HTR-8/SVneo (cell line): ENCODE data around the gene MEOX1.
A peak's percentile ranks its signal among the peaks of the same experiment; 100 is the strongest.
"Not testable (repeated sequence)": the region's sequence is repeated elsewhere in the genome, so short reads cannot be mapped to it uniquely, and the experiment has no call there.

Experiments
- DNase-seq: peaks from one replicate; pipeline ENCODE4 v3.0.0; 2011; ENCODE audit warnings: low spot score, mixed read lengths; ENCODE audit not compliant: insufficient read length
- FAIRE-seq: peaks from 2 replicates; lab custom pipeline; 2011; peaks lifted over from hg19 to GRCh38; lab: Jason Lieb, UNC

MEOX1 gene

GRCh38 chr17:43661699-43662412 lies at the start of gene MEOX1:
Gene MEOX1 (minus strand): TSS chr17:43661922. CDS start chr17:43661534, 388 bp downstream.
- FAIRE-seq (no peak), DNase-seq (peak; percentile 90)

GRCh38 chr17:43710101-43710500 lies 48.4 kb upstream of the MEOX1 start:
- no peak for DNase-seq
- FAIRE-seq: peak; percentile 4

GRCh38 chr17:43709210-43709609 lies 47.5 kb upstream of the MEOX1 start:
- DNase-seq (no peak), FAIRE-seq (no peak)

- no peak for DNase-seq
- FAIRE-seq: no peak
Observed at GRCh38 chr17:43707184-43707583, 45.5 kb upstream of the MEOX1 start.

GRCh38 chr17:43706235-43706634 lies 44.5 kb upstream of the MEOX1 start:
- no peak for FAIRE-seq

GRCh38 chr17:43703630-43704029 lies 41.9 kb upstream of the MEOX1 start:
- DNase-seq: no peak
- no peak for FAIRE-seq

More at GRCh38 chr17:43706235-43706634, 44.5 kb upstream of the MEOX1 start:
- no peak for DNase-seq

GRCh38 chr17:43702637-43703036 lies 40.9 kb upstream of the MEOX1 start:
- FAIRE-seq: no peak
- peak; percentile 45 for DNase-seq

GRCh38 chr17:43701318-43701743 lies 39.6 kb upstream of the MEOX1 start:
- FAIRE-seq: peak; percentile 93
- peak; percentile 83 for DNase-seq

- FAIRE-seq: no peak
- no peak for DNase-seq
Observed at GRCh38 chr17:43699438-43699756, 37.7 kb upstream of the MEOX1 start.

GRCh38 chr17:43698678-43699437 lies 37.1 kb upstream of the MEOX1 start:
- DNase-seq (no peak), FAIRE-seq (peak; percentile 73)

GRCh38 chr17:43697937-43698336 lies 36.2 kb upstream of the MEOX1 start:
- DNase-seq (no peak), FAIRE-seq (no peak)

GRCh38 chr17:43696891-43697290 lies 35.2 kb upstream of the MEOX1 start:
- DNase-seq: no peak
- no peak for FAIRE-seq

GRCh38 chr17:43695970-43696865 lies 34.5 kb upstream of the MEOX1 start:
- FAIRE-seq (no peak), DNase-seq (no peak)

- FAIRE-seq (peak; percentile 95), DNase-seq (peak; percentile 86)
Observed at GRCh38 chr17:43694081-43694870, 32.6 kb upstream of the MEOX1 start.

- DNase-seq (no peak), FAIRE-seq (no peak)
Observed at GRCh38 chr17:43691317-43691693, 29.6 kb upstream of the MEOX1 start.

GRCh38 chr17:43690624-43691316 lies 29.0 kb upstream of the MEOX1 start:
- DNase-seq (no peak), FAIRE-seq (no peak)

GRCh38 chr17:43689814-43690213 lies 28.1 kb upstream of the MEOX1 start:
- FAIRE-seq: no peak
- no peak for DNase-seq

- FAIRE-seq (no peak), DNase-seq (no peak)
Observed at GRCh38 chr17:43689131-43689530, 27.4 kb upstream of the MEOX1 start.

- FAIRE-seq, DNase-seq: not testable (repeated sequence)
Observed at GRCh38 chr17:43686957-43687356, 25.2 kb upstream of the MEOX1 start.
